ENCODE results near the gene MGARP. TPM values are rescaled to one million over a fixed set of nuclear protein-coding genes. Genes with fewer than 3 reads are reported as not detected.
"Not testable (repeated sequence)": the region's sequence is repeated elsewhere in the genome, so short reads cannot be mapped to it uniquely, and the experiment has no call there.

MGARP gene
- total RNA-seq: 2.8 TPM

GRCh38 chr4:139279760-139280620, at the start of gene MGARP:
Gene MGARP, minus strand, starts transcription at chr4:139280225. Its CDS starts 67 bp downstream, at chr4:139280158.
- peak in 1 of 2 donors; percentile 68 for DNase-seq (ENCODE audit: low spot score in 2 of 2)
- intact Hi-C loops (cut with DNase I): loop anchor here (5.0 kb wide), 2 partner anchors 33 to 53 kb away; no protein-coding TSS in a partner anchor

GRCh38 chr4:139329665-139330200, 49.7 kb upstream of the MGARP start:
- no peaks in the 10 kb centered on the region for H3K9me3 ChIP-seq
- H3K4me1 ChIP-seq: peaks cover 0 to 6% of the 10 kb centered on the region in 2 donors
- no peak overlapping the region for H3K27ac ChIP-seq
- no peak for DNase-seq (ENCODE audit: low spot score in 2 of 2)
- no peak for TF ChIP-seq CTCF (IDR thresholded peaks at IDR 0.05)
- H3K36me3 ChIP-seq: peaks cover 0 to 16% of the 10 kb centered on the region in 2 donors
- no peaks in the 10 kb centered on the region for H3K27me3 ChIP-seq
- intact Hi-C loops (cut with DNase I): no loop called here
- H3K4me3 ChIP-seq: no peak overlapping the region

More at GRCh38 chr4:139279760-139280620, at the start of gene MGARP:
- no peak for TF ChIP-seq CTCF (IDR thresholded peaks at IDR 0.05)
- Histone ChIP-seq H3K27ac (peak within 1 kb of the TSS; percentile 42 to 48), H3K9me3 (no peaks in the 10 kb centered on the region), H3K27me3 (no peaks in the 10 kb centered on the region), H3K4me1 (peaks cover 0 to 2% of the 10 kb centered on the region in 2 donors), H3K4me3 (peak within 1 kb of the TSS; percentile 69 to 78), H3K36me3 (no peaks in the 10 kb centered on the region)

GRCh38 chr4:139324620-139325019, 44.6 kb upstream of the MGARP start:
- intact Hi-C loops (cut with DNase I): no loop called here
- peaks cover 0 to 4% of the 10 kb centered on the region in 2 donors for H3K4me1 ChIP-seq

GRCh38 chr4:139322541-139322940, 42.5 kb upstream of the MGARP start:
- H3K27ac ChIP-seq; H3K9me3 ChIP-seq; intact Hi-C loops (cut with DNase I); H3K4me3 ChIP-seq; H3K36me3 ChIP-seq; H3K4me1 ChIP-seq; H3K27me3 ChIP-seq; DNase-seq (ENCODE audit: low spot score in 2 of 2): not testable (repeated sequence)

More at GRCh38 chr4:139324620-139325019, 44.6 kb upstream of the MGARP start:
- no peak for DNase-seq (ENCODE audit: low spot score in 2 of 2)
- Histone ChIP-seq H3K4me3 (no peak overlapping the region), H3K27ac (no peak overlapping the region), H3K36me3 (peaks cover 0 to 13% of the 10 kb centered on the region in 2 donors), H3K27me3 (no peaks in the 10 kb centered on the region), H3K9me3 (no peaks in the 10 kb centered on the region)
- no peak for TF ChIP-seq CTCF (IDR thresholded peaks at IDR 0.05)

- H3K9me3 ChIP-seq; H3K36me3 ChIP-seq; DNase-seq (ENCODE audit: low spot score in 2 of 2); H3K4me3 ChIP-seq; H3K4me1 ChIP-seq; H3K27ac ChIP-seq; H3K27me3 ChIP-seq; intact Hi-C loops (cut with DNase I): not testable (repeated sequence)
Observed at GRCh38 chr4:139322070-139322469, 42.0 kb upstream of the MGARP start.

- no peak for TF ChIP-seq CTCF (IDR thresholded peaks at IDR 0.05)
- H3K4me3 ChIP-seq: no peak overlapping the region
- intact Hi-C loops (cut with DNase I): no loop called here
Observed at GRCh38 chr4:139319571-139319970, 39.5 kb upstream of the MGARP start.

More at GRCh38 chr4:139319571-139319970, 39.5 kb upstream of the MGARP start:
- DNase-seq (ENCODE audit: low spot score in 2 of 2): no peak
- no peak overlapping the region for H3K27ac ChIP-seq
- no peaks in the 10 kb centered on the region for H3K9me3 ChIP-seq
- H3K27me3 ChIP-seq: no peaks in the 10 kb centered on the region
- peaks cover 0 to 4% of the 10 kb centered on the region in 2 donors for H3K4me1 ChIP-seq
- H3K36me3 ChIP-seq: no peaks in the 10 kb centered on the region
